K562 (cell line): ENCODE results near the gene RSPH9. TPM values are rescaled to one million over a fixed set of nuclear protein-coding genes. Genes with fewer than 3 reads are reported as not detected.

Experiments used
- ATAC-seq: fragments of 200-7000 bp; cut with Tn5 transposase; 3 replicates; pipeline ENCODE4 v1.9.1; 2020; ENCODE audit warnings: moderate library complexity
- BruUV-seq: library from RNA; stranded (reverse); fragments of 400-500 nt; replicated peaks from 2 replicates; lab custom pipeline; 2021; lab: Mats Ljungman, UMichigan
- CTCF ChIA-PET: fragments of 300-600 bp; formaldehyde crosslinking; extraction: SDS; loops from one replicate; lab custom pipeline; 2021; ENCODE audit warnings: low intra/inter-chr PET ratio; lab: Yijun Ruan, JAX
- POLR2A ChIA-PET: fragments of 300-600, 350-650 bp; sonication (Branson Sonifier 250); formaldehyde crosslinking; extraction: SDS; loops from one replicate; lab custom pipeline; 2021; ENCODE audit warnings: antibody characterized with exemption, inconsistent platforms; lab: Yijun Ruan, JAX
- DNase-seq, 4 experiments: peaks; one replicate each; pipeline versions ENCODE4 v3.0.0 to v3.0.0-alpha.2; 2011 to 2018; ENCODE audit warnings: low spot score in 3 of 4, mixed read lengths in 3 of 4; ENCODE audit errors: extremely low read depth in 1 of 4
- FAIRE-seq: peaks from 2 replicates; lab custom pipeline; 2011; peaks lifted over from hg19 to GRCh38; lab: Jason Lieb, UNC
- H2AFZ ChIP-seq: 2 replicates; pipeline ENCODE4 v1.6.0; 2011; ENCODE audit warnings: low read depth, low read length, control low read depth, inconsistent platforms
- H3K27ac ChIP-seq: fragments of 200-600 bp; 3 replicates; pipeline ENCODE4 v1.8.0; 2011; ENCODE audit warnings: low read depth, mild to moderate bottlenecking, control low read depth, inconsistent platforms, low read length, moderate library complexity, mixed read lengths; ENCODE audit errors: extremely low read depth
- H3K27me3 ChIP-seq, 2 experiments: fragments of 300-600 bp in 1 of 2; 2 replicates in 1 of 2; 3 replicates in 1 of 2; pipeline versions ENCODE4 v1.6.0 to v1.8.0; 2011; ENCODE audit warnings: inconsistent platforms in 2 of 2, low read length in 2 of 2, mild to moderate bottlenecking in 1 of 2, mixed read lengths in 1 of 2, moderate library complexity in 1 of 2; ENCODE audit not compliant: control insufficient read depth in 2 of 2, insufficient read depth in 2 of 2
- H3K36me3 ChIP-seq: fragments of 300-600 bp; 3 replicates; pipeline ENCODE4 v1.8.0; 2011; ENCODE audit warnings: mild to moderate bottlenecking, low read length, inconsistent platforms; ENCODE audit not compliant: control insufficient read depth, insufficient read depth
- H3K4me1 ChIP-seq, 2 experiments: fragments of 200-600 bp in 1 of 2; replicated peaks in 1 of 2; 2 replicates in 1 of 2; 3 replicates in 1 of 2; pipeline versions ENCODE4 v1.5.1 to v1.8.0; 2011; ENCODE audit warnings: inconsistent platforms in 2 of 2, low read length in 2 of 2, mild to moderate bottlenecking in 1 of 2, mixed read lengths in 1 of 2, moderate library complexity in 1 of 2; ENCODE audit not compliant: control insufficient read depth in 2 of 2, insufficient read depth in 2 of 2
- H3K4me2 ChIP-seq: 2 replicates; pipeline ENCODE4 v1.6.1; 2011; ENCODE audit warnings: low read length, control low read depth, inconsistent platforms, mixed read lengths; ENCODE audit not compliant: insufficient read depth
- H3K4me3 ChIP-seq: fragments of 200-600 bp; sonication (generic), shearing (Covaris generic); 2 replicates; pipeline ENCODE4 v1.5.1; 2016; ENCODE audit warnings: control low read depth, inconsistent platforms
- H3K79me2 ChIP-seq: fragments of 200-600 bp; 3 replicates; pipeline ENCODE4 v1.8.0; 2011; ENCODE audit warnings: low read length, inconsistent platforms; ENCODE audit not compliant: control insufficient read depth, insufficient read depth
- H3K9ac ChIP-seq, 2 experiments: 2 replicates each; pipeline versions ENCODE4 v1.6.0 to v1.6.1; 2011; ENCODE audit warnings: low read depth in 2 of 2, low read length in 2 of 2, control low read depth in 1 of 2, inconsistent platforms in 1 of 2, mild to moderate bottlenecking in 1 of 2, mixed read lengths in 1 of 2; ENCODE audit not compliant: insufficient read depth in 1 of 2
- H3K9me1 ChIP-seq: one replicate; pipeline ENCODE4 v1.6.0; 2011; ENCODE audit warnings: inconsistent platforms, mild to moderate bottlenecking, low read length, moderate library complexity; ENCODE audit not compliant: control insufficient read depth, insufficient read depth
- H3K9me3 ChIP-seq: replicated peaks from 2 replicates; pipeline ENCODE4 v1.5.1; 2011; ENCODE audit warnings: low read depth, low read length, inconsistent platforms; ENCODE audit not compliant: control insufficient read depth, insufficient read depth
- H4K20me1 ChIP-seq: replicated peaks from 2 replicates; pipeline ENCODE4 v1.6.1; 2011; ENCODE audit warnings: low read length, inconsistent platforms, mixed read lengths; ENCODE audit not compliant: control insufficient read depth, insufficient read depth
- BCOR ChIP-seq: fragments of 450-650 bp; IDR thresholded peaks from 2 replicates; pipeline ENCODE4 v1.6.1; 2016
- CBX2 ChIP-seq: fragments of 200-600 bp; sonication (generic); IDR thresholded peaks from one replicate; pipeline ENCODE4 v1.6.1; 2012; ENCODE audit warnings: mild to moderate bottlenecking, low read length, inconsistent platforms; ENCODE audit not compliant: insufficient read depth, poor library complexity, severe bottlenecking
- HCFC1 ChIP-seq: IDR thresholded peaks from 2 replicates; pipeline ENCODE4 v1.6.1; 2012; ENCODE audit warnings: low read depth, low read length, improper control_type of control experiment
- HNRNPLL ChIP-seq: fragments of 200-400 bp; formaldehyde crosslinking; IDR thresholded peaks from 2 replicates; pipeline ENCODE4 v1.6.1; 2017; ENCODE audit warnings: low read length, low read depth, mild to moderate bottlenecking; ENCODE audit not compliant: poor library complexity, severe bottlenecking
- KHSRP ChIP-seq: fragments of 450-650 bp; IDR thresholded peaks from 2 replicates; pipeline ENCODE4 v1.6.1; 2017
- POLR2G ChIP-seq: fragments of 200-400 bp; formaldehyde crosslinking; IDR thresholded peaks from 2 replicates; pipeline ENCODE4 v1.6.1; 2017; ENCODE audit warnings: low read depth, mild to moderate bottlenecking, antibody characterized with exemption, low read length, moderate library complexity
- RBFOX2 ChIP-seq: fragments of 200-400 bp; formaldehyde crosslinking; IDR thresholded peaks from 2 replicates; pipeline ENCODE4 v1.6.1; 2017; ENCODE audit warnings: low read depth, mild to moderate bottlenecking, low read length, moderate library complexity
- SNRNP70 ChIP-seq: fragments of 200-400 bp; formaldehyde crosslinking; optimal IDR thresholded peaks from 2 replicates; pipeline ENCODE3; 2017; ENCODE audit warnings: low read depth, low read length
- ZEB2 ChIP-seq: fragments of 450-650 bp; IDR thresholded peaks from 2 replicates; pipeline ENCODE4 v1.6.1; 2016
- WGBS: fragments of 100-300 bp; shearing (Covaris generic); methylation state at CpG from one replicate; pipeline ENCODE4 v1.1.6; 2016; ENCODE audit warnings: low coverage, mixed read lengths; ENCODE audit not compliant: insufficient coverage; ENCODE audit errors: missing lambda C conversion rate; 5-methylcytosine and 5-hydroxymethylcytosine counted together
- in situ Hi-C: fragments of 300-500 bp; cut with MboI; formaldehyde crosslinking; loops from 4 replicates; pipeline ENCODE4 v1.15.0; 2018; ENCODE audit warnings: inconsistent platforms, mixed read lengths
- intact Hi-C: fragments of 100-400 bp; cut with micrococcal nuclease; formaldehyde crosslinking; loops from 2 replicates; pipeline ENCODE4 v1.14.2; 2022
- polyA plus RNA-seq, 8 experiments: library from polyadenylated mRNA; depleted of rRNA in 4 of 8; stranded (reverse) in 5 of 8; unstranded in 3 of 8; fragments of >200 nt; fragmentation: Nextera tagmentation in 2 of 8; fragmentation: Illumina TruSeq in 1 of 8; extraction: Ambion mirVana in 2 of 8; extraction: Trizol in 1 of 8; gene quantifications; 2 replicates each; pipeline versions ENCODE4 v1.2.1 to v1.2.3, GENCODE V29; 2011 to 2014; ENCODE audit warnings: inconsistent platforms in 1 of 8, missing spikeins in 1 of 8
- total RNA-seq, 7 experiments: library from RNA; depleted of rRNA in 6 of 7; stranded (reverse); fragments of >200 nt in 6 of 7; fragmentation: Illumina TruSeq in 2 of 7; extraction: Trizol in 2 of 7; gene quantifications; 2 replicates each; pipeline versions ENCODE4 v1.2.1 to v1.2.3, GENCODE V29; 2011 to 2021; ENCODE audit warnings: low replicate concordance in 1 of 7
- TF ChIP-seq, protein P1 (sequence below): fragments of 450-650 bp; formaldehyde crosslinking; conservative IDR thresholded peaks from 2 replicates; pipeline ENCODE4 v1.4.0; 2022; ENCODE audit warnings: mild to moderate bottlenecking, missing genetic modification characterization
- TF ChIP-seq, protein P2 (sequence below): fragments of 450-650 bp; IDR thresholded peaks from 2 replicates; pipeline ENCODE4 v1.6.1; 2014; ENCODE audit warnings: low read depth, mild to moderate bottlenecking, moderate library complexity, borderline replicate concordance
- TF ChIP-seq, protein P3 (sequence below): sonication (generic); formaldehyde crosslinking; IDR thresholded peaks from 2 replicates; pipeline ENCODE4 v1.8.1; 2023; ENCODE audit warnings: mild to moderate bottlenecking, missing genetic modification reagents

Gene RSPH9
- total and polyA plus RNA-seq, 9 of the 15 experiments (the other 6 are each of a cell fraction or from before 2014, with no cell fraction given): 0.05 to 0.60 (median 0.39) TPM; not detected in 6

DNA sequence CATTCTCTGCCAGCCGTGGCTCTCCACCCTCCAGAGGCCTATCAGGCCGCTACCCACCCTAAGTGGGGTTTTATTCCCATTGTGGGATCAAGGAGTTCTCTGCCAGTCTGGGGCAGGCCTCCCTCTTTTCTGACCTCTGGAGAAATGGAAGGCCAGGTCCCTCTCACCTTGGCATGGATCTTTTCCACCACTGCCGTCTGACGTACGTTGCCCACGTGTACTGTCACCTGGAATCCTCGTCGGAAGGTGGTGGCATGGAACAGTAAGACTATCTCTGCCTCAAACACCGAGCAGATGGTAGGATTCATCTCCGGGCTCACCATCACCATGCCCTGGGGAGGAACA, 23.0 kb upstream of the RSPH9 start:
- peaks cover 13% of the 10 kb centered on the region for H3K9me1 ChIP-seq
- CTCF ChIA-PET: no interaction called here
- DNase-seq (no peak), ATAC-seq (no peak), FAIRE-seq (no peak)
- H4K20me1 ChIP-seq: 0 out of 2 replicates have a peak, but pooled peaks cover 7% of the 10 kb centered on the region
- no peak overlapping the region for H3K4me2 ChIP-seq
- BruUV-seq: no TSS peak
- no peaks in the 10 kb centered on the region for H3K27me3 ChIP-seq
- no peak overlapping the region for H3K27ac ChIP-seq
- in situ Hi-C loops (no loop called here), intact Hi-C loops (no loop called here)
- peaks cover 79% of the 10 kb centered on the region for H3K36me3 ChIP-seq
- H3K4me1 ChIP-seq: peaks cover 16% of the 10 kb centered on the region in 2 experiments
- no peaks in the 10 kb centered on the region for H3K9me3 ChIP-seq
- WGBS: 96% methylated on average over 10 of the region's 10 CpGs
- TF ChIP-seq HNRNPLL (peak; percentile 18), CBX2 (no peak), BCOR (no peak), RBFOX2 (peak; percentile 42), POLR2G (0 out of 2 replicates have a peak, but pooled peaks have one; percentile 9), HCFC1 (no peak), ZEB2 (no peak), KHSRP (no peak), SNRNP70 (no peak)
- TF ChIP-seq, protein P1, sequence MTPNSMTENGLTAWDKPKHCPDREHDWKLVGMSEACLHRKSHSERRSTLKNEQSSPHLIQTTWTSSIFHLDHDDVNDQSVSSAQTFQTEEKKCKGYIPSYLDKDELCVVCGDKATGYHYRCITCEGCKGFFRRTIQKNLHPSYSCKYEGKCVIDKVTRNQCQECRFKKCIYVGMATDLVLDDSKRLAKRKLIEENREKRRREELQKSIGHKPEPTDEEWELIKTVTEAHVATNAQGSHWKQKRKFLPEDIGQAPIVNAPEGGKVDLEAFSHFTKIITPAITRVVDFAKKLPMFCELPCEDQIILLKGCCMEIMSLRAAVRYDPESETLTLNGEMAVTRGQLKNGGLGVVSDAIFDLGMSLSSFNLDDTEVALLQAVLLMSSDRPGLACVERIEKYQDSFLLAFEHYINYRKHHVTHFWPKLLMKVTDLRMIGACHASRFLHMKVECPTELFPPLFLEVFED: no peak
- TF ChIP-seq, protein P2, sequence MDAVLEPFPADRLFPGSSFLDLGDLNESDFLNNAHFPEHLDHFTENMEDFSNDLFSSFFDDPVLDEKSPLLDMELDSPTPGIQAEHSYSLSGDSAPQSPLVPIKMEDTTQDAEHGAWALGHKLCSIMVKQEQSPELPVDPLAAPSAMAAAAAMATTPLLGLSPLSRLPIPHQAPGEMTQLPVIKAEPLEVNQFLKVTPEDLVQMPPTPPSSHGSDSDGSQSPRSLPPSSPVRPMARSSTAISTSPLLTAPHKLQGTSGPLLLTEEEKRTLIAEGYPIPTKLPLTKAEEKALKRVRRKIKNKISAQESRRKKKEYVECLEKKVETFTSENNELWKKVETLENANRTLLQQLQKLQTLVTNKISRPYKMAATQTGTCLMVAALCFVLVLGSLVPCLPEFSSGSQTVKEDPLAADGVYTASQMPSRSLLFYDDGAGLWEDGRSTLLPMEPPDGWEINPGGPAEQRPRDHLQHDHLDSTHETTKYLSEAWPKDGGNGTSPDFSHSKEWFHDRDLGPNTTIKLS: no peak
- TF ChIP-seq, protein P3, sequence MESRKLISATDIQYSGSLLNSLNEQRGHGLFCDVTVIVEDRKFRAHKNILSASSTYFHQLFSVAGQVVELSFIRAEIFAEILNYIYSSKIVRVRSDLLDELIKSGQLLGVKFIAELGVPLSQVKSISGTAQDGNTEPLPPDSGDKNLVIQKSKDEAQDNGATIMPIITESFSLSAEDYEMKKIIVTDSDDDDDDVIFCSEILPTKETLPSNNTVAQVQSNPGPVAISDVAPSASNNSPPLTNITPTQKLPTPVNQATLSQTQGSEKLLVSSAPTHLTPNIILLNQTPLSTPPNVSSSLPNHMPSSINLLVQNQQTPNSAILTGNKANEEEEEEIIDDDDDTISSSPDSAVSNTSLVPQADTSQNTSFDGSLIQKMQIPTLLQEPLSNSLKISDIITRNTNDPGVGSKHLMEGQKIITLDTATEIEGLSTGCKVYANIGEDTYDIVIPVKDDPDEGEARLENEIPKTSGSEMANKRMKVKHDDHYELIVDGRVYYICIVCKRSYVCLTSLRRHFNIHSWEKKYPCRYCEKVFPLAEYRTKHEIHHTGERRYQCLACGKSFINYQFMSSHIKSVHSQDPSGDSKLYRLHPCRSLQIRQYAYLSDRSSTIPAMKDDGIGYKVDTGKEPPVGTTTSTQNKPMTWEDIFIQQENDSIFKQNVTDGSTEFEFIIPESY (CRISPR knock-in tag): peak; percentile 7; the same call in 1 of the 2 replicates
- POLR2A ChIA-PET: interaction anchor here (0.6 to 6.2 kb wide), 6 partner anchors 8 to 81 kb away, joined by 3 to 53 read pairs (median 5); no protein-coding TSS in a partner anchor
- peak overlapping the region in 1 of 2 experiments; percentile 42; a peak in 2 of 4 replicates for H3K9ac ChIP-seq
- H2AFZ ChIP-seq: no peak overlapping the region
- peaks cover 31% of the 10 kb centered on the region for H3K79me2 ChIP-seq
- no peak overlapping the region for H3K4me3 ChIP-seq
